GM12878 (cell line): Measurements from ENCODE around the gene STX8. TPM values are rescaled to one million over a fixed set of nuclear protein-coding genes. Genes with fewer than 3 reads are reported as not detected.

Experiments
- ATAC-seq: fragments of 200-7000 bp; cut with Tn5 transposase; 3 replicates; pipeline ENCODE4 v1.9.1; 2020; ENCODE audit warnings: mild to moderate bottlenecking, moderate library complexity
- BruUV-seq: library from RNA; stranded (reverse); fragments of 400-500 nt; replicated peaks from 2 replicates; lab custom pipeline; 2021; lab: Mats Ljungman, UMichigan
- CTCF ChIA-PET: fragments of 300-600 bp; sonication (Branson Sonifier 250); formaldehyde crosslinking; extraction: SDS; loops from one replicate; lab custom pipeline; 2021; ENCODE audit warnings: inconsistent platforms; lab: Yijun Ruan, JAX
- POLR2A ChIA-PET: fragments of 350-600 bp; formaldehyde crosslinking; extraction: SDS; loops from one replicate; lab custom pipeline; 2021; ENCODE audit warnings: inconsistent platforms; lab: Charles Lee
- RAD21 ChIA-PET: fragments of 300-600 bp; sonication (Branson Sonifier 250); formaldehyde crosslinking; loops from one replicate; lab custom pipeline; 2023; ENCODE audit warnings: antibody characterized with exemption; ENCODE audit not compliant: unreplicated experiment; lab: Charles Lee
- SMC1A ChIA-PET: fragments of 300-600 bp; sonication (Branson Sonifier 250); formaldehyde crosslinking; loops from one replicate; lab custom pipeline; 2023; ENCODE audit not compliant: unreplicated experiment, uncharacterized antibody; lab: Charles Lee
- DNase-seq: peaks from one replicate; pipeline ENCODE4 v3.0.0-alpha.2; 2011; ENCODE audit warnings: low read depth, low spot score
- FAIRE-seq: peaks from 3 replicates; lab custom pipeline; 2011; peaks lifted over from hg19 to GRCh38; lab: Jason Lieb, UNC
- H2AFZ ChIP-seq: 2 replicates; pipeline ENCODE4 v1.6.0; 2011; ENCODE audit warnings: low read depth, low read length, control low read depth; ENCODE audit not compliant: control insufficient read depth
- H3K27ac ChIP-seq: 2 replicates; pipeline ENCODE4 v1.5.1; 2011; ENCODE audit warnings: control low read depth; ENCODE audit not compliant: control insufficient read depth, insufficient read depth
- H3K27me3 ChIP-seq, 2 experiments: replicated peaks in 1 of 2; 2 replicates each; pipeline versions ENCODE4 v1.6.0 to v1.6.1; 2011; ENCODE audit warnings: low read length in 1 of 2; ENCODE audit not compliant: control insufficient read depth in 2 of 2, insufficient read depth in 2 of 2
- H3K36me3 ChIP-seq, 2 experiments: 2 replicates each; pipeline ENCODE4 v1.5.1; 2011; ENCODE audit warnings: low read length in 1 of 2; ENCODE audit not compliant: control insufficient read depth in 2 of 2, insufficient read depth in 2 of 2
- H3K4me1 ChIP-seq: 2 replicates; pipeline ENCODE4 v1.6.1; 2011; ENCODE audit warnings: mild to moderate bottlenecking, low read length, moderate library complexity, mixed read lengths; ENCODE audit not compliant: control insufficient read depth, insufficient read depth
- H3K4me2 ChIP-seq: 2 replicates; pipeline ENCODE4 v1.6.0; 2011; ENCODE audit warnings: control low read depth; ENCODE audit not compliant: control insufficient read depth, insufficient read depth
- H3K4me3 ChIP-seq: fragments of 200-600 bp; sonication (generic); 2 replicates; pipeline ENCODE4 v1.5.1; 2016
- H3K79me2 ChIP-seq: 2 replicates; pipeline ENCODE4 v1.6.0; 2011; ENCODE audit warnings: low read length; ENCODE audit not compliant: control insufficient read depth, insufficient read depth
- H3K9ac ChIP-seq: 2 replicates; pipeline ENCODE4 v1.8.0; 2011; ENCODE audit warnings: low read length, control low read depth, mixed read lengths; ENCODE audit not compliant: control insufficient read depth, insufficient read depth
- H3K9me3 ChIP-seq: replicated peaks from 3 replicates; pipeline ENCODE4 v1.5.1; 2011; ENCODE audit warnings: mild to moderate bottlenecking, low read length; ENCODE audit not compliant: control insufficient read depth, insufficient read depth
- H4K20me1 ChIP-seq: 2 replicates; pipeline ENCODE4 v1.6.0; 2011; ENCODE audit not compliant: control insufficient read depth, insufficient read depth
- EED ChIP-seq: sonication (generic); IDR thresholded peaks from 2 replicates; pipeline ENCODE4 v1.6.1; 2016; ENCODE audit warnings: antibody characterized with exemption, low read depth
- HDAC6 ChIP-seq: fragments of 200-600 bp; sonication (generic); IDR thresholded peaks from one replicate; pipeline ENCODE4 v1.8.0; 2017; ENCODE audit warnings: antibody characterized with exemption; ENCODE audit not compliant: unreplicated experiment
- NR2C2 ChIP-seq: IDR thresholded peaks from 2 replicates; pipeline ENCODE4 v1.6.1; 2011; ENCODE audit warnings: borderline replicate concordance, low read depth; ENCODE audit not compliant: control insufficient read depth, insufficient read length
- RAD51 ChIP-seq: fragments of 450-650 bp; IDR thresholded peaks from 2 replicates; pipeline ENCODE4 v1.6.1; 2016; ENCODE audit warnings: moderate library complexity, mild to moderate bottlenecking, inconsistent platforms
- SIX5 ChIP-seq: IDR thresholded peaks from 2 replicates; pipeline ENCODE4 v1.6.1; 2011; ENCODE audit warnings: mild to moderate bottlenecking, low read depth, low read length, moderate library complexity; ENCODE audit not compliant: severe bottlenecking
- ZNF24 ChIP-seq: fragments of 450-650 bp; IDR thresholded peaks from 2 replicates; pipeline ENCODE4 v1.6.1; 2017; ENCODE audit warnings: antibody characterized with exemption, mild to moderate bottlenecking
- WGBS: methylation state at CpG from one replicate; pipeline ENCODE4 v1.1.6; 2016; ENCODE audit warnings: low lambda C conversion rate; ENCODE audit not compliant: insufficient replicate concordance, insufficient coverage; ENCODE audit errors: missing lambda C conversion rate; 5-methylcytosine and 5-hydroxymethylcytosine counted together
- in situ Hi-C: fragments of 300-500 bp; cut with MboI; formaldehyde crosslinking; loops from 9 replicates; pipeline ENCODE4 v1.14.3; 2018; ENCODE audit warnings: mixed read lengths
- intact Hi-C: fragments of 100-400 bp; cut with micrococcal nuclease; formaldehyde crosslinking; loops from one replicate; pipeline ENCODE4 v1.14.2; 2022; ENCODE audit not compliant: unreplicated experiment
- polyA plus RNA-seq, 11 experiments: library from polyadenylated mRNA; depleted of rRNA in 4 of 11; unstranded in 6 of 11; stranded (reverse) in 5 of 11; fragments of >200 nt; fragmentation: Nextera tagmentation in 4 of 11; fragmentation: Illumina TruSeq in 1 of 11; extraction: Ambion mirVana in 4 of 11; extraction: Trizol in 1 of 11; gene quantifications; 1 replicate in 1 of 11; 2 replicates in 10 of 11; pipeline versions ENCODE4 v1.2.1 to v1.2.3, GENCODE V29; 2011 to 2016; ENCODE audit warnings: inconsistent platforms in 2 of 11, missing spikeins in 2 of 11, low read depth in 1 of 11
- total RNA-seq, 4 experiments: library from RNA; depleted of rRNA in 3 of 4; stranded (reverse); fragments of >200 nt in 3 of 4; fragmentation: Illumina TruSeq in 1 of 4; extraction: Trizol in 1 of 4; gene quantifications; 2 replicates each; pipeline versions ENCODE4 v1.2.1 to v1.2.3, GENCODE V29; 2013 to 2021
- TF ChIP-seq, protein P1 (sequence below): fragments of 450-650 bp; IDR thresholded peaks from 2 replicates; pipeline ENCODE4 v1.6.1; 2017; ENCODE audit warnings: antibody characterized with exemption, mild to moderate bottlenecking, moderate library complexity

STX8 gene
- total and polyA plus RNA-seq, 10 of the 15 experiments (the other 5 are each of a cell fraction or from before 2014, with no cell fraction given): 47.9 to 151 (median 72.9) TPM

DNA sequence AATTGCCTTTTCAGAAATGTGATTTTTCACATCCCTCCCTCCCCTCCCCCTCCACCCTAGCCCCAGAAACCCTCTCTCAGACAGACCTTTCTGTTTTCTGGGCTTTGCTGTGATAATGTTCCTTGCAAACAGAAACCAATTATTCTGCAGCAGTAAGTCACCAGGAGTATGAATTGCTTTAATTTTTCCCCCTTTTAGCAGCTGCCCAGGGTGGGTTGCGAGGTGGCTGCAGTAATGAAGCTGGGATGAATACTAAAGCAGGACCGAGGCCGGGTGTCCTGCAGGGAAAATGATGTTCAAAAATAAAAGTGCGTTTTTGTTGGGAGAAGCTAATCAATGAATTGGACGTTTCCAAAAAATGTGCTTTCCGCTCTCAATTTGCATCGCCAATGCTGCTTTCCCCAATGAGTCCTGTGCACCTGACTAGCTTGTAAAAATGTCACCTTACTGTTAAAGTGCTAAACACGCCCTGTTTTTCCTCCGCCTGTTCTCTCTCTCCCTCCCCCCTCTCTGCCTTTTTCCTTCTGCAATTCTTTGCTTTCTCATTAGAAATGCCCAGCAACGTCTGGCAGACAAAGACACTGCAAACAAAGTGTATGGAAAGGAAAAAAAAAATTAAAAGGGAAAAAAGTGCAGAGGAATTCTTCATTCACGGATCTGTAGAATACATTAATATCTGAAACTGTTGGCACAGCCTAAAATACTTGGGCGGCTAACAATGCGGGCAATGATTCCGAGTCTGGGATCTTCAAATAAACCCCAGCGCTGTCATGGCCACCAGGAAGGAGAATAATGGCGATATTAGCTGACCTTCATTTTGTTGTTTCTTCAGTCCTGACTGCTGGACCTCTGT, 244.1 kb downstream of the STX8 start:
- Histone ChIP-seq H4K20me1 (no peaks in the 10 kb centered on the region), H3K4me1 (0 out of 2 replicates have a peak, but pooled peaks cover 3% of the 10 kb centered on the region), H3K9me3 (peaks cover 6% of the 10 kb centered on the region), H2AFZ (no peak overlapping the region), H3K4me3 (no peak overlapping the region), H3K36me3 (no peaks in the 10 kb centered on the region), H3K27me3 (no peaks in the 10 kb centered on the region), H3K79me2 (no peaks in the 10 kb centered on the region), H3K9ac (no peak overlapping the region), H3K27ac (no peak overlapping the region), H3K4me2 (no peak overlapping the region)
- TF ChIP-seq, protein P1, sequence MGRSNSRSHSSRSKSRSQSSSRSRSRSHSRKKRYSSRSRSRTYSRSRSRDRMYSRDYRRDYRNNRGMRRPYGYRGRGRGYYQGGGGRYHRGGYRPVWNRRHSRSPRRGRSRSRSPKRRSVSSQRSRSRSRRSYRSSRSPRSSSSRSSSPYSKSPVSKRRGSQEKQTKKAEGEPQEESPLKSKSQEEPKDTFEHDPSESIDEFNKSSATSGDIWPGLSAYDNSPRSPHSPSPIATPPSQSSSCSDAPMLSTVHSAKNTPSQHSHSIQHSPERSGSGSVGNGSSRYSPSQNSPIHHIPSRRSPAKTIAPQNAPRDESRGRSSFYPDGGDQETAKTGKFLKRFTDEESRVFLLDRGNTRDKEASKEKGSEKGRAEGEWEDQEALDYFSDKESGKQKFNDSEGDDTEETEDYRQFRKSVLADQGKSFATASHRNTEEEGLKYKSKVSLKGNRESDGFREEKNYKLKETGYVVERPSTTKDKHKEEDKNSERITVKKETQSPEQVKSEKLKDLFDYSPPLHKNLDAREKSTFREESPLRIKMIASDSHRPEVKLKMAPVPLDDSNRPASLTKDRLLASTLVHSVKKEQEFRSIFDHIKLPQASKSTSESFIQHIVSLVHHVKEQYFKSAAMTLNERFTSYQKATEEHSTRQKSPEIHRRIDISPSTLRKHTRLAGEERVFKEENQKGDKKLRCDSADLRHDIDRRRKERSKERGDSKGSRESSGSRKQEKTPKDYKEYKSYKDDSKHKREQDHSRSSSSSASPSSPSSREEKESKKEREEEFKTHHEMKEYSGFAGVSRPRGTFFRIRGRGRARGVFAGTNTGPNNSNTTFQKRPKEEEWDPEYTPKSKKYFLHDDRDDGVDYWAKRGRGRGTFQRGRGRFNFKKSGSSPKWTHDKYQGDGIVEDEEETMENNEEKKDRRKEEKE: no peak
- no peak for TF ChIP-seq RAD51
- no peak for TF ChIP-seq EED
- no peak for TF ChIP-seq HDAC6
- TF ChIP-seq NR2C2: no peak
- no peak for TF ChIP-seq SIX5
- no peak for TF ChIP-seq ZNF24
- DNase-seq: no peak
- POLR2A ChIA-PET: no interaction called here
- BruUV-seq: no TSS peak
- SMC1A ChIA-PET: interaction anchor here (1.4 kb wide), 1 partner anchor 29 kb away, joined by 3 read pairs; no protein-coding TSS in a partner anchor
- in situ Hi-C loops: no loop called here
- CTCF ChIA-PET: no interaction called here
- WGBS: 85% methylated on average over 16 of the region's 16 CpGs
- intact Hi-C loops: no loop called here
- no peak for FAIRE-seq
- RAD21 ChIA-PET: no interaction called here
- no peak for ATAC-seq
